Stomach (tissue), 9 donors: ENCODE results near the gene MGAT4B. TPM values are rescaled to one million over a fixed set of nuclear protein-coding genes. Genes with fewer than 3 reads are reported as not detected.

Experiments
- DNase-seq, 2 donors: peaks; one replicate each; pipeline versions ENCODE4 v3.0.0 to v3.0.0-alpha.2; 2013 to 2019
- H3K27ac ChIP-seq, 5 donors: fragments of 200-600 bp in 4 of 5; sonication (generic) in 4 of 5; one replicate each; pipeline ENCODE4 v1.5.1; 2013 to 2019; ENCODE audit warnings: mild to moderate bottlenecking in 1 of 5, moderate library complexity in 1 of 5
- H3K27me3 ChIP-seq, 3 donors: fragments of 200-600 bp; sonication (generic); one replicate each; pipeline ENCODE4 v1.5.1; 2017 to 2019; ENCODE audit warnings: mixed run types in 1 of 3
- H3K36me3 ChIP-seq, 4 donors: fragments of 200-600 bp; sonication (generic); 1 replicate in 3 of 4; 2 replicates in 1 of 4; pipeline ENCODE4 v1.5.1; 2016 to 2019
- H3K4me1 ChIP-seq, 4 donors: fragments of 200-600 bp; sonication (generic); one replicate each; pipeline ENCODE4 v1.5.1; 2016 to 2019
- H3K4me3 ChIP-seq, 4 donors: fragments of 200-600 bp; sonication (generic) in 3 of 4; one replicate each; pipeline ENCODE4 v1.5.1; 2016 to 2019; ENCODE audit warnings: mild to moderate bottlenecking in 1 of 4
- H3K9me3 ChIP-seq, 4 donors: fragments of 200-600 bp; sonication (generic); one replicate each; pipeline ENCODE4 v1.5.1; 2016 to 2019
- CTCF ChIP-seq, 7 experiments: fragments of 450-650 bp in 4 of 7; fragments of 200-600 bp in 3 of 7; sonication (generic) in 3 of 7; IDR thresholded peaks; one replicate each; pipeline ENCODE4 v1.5.1; 2016 to 2019; ENCODE audit warnings: antibody characterized with exemption in 7 of 7, control low read depth in 2 of 7, mild to moderate bottlenecking in 1 of 7
- EP300 ChIP-seq: sonication (generic); formaldehyde crosslinking; IDR thresholded peaks from one replicate; pipeline ENCODE4 v1.6.1; 2017; ENCODE audit warnings: antibody characterized with exemption
- POLR2A ChIP-seq, 4 donors: fragments of 450-650 bp; IDR thresholded peaks; one replicate each; pipeline ENCODE4 v1.6.1; 2016; ENCODE audit warnings: antibody characterized with exemption in 4 of 4, control low read depth in 2 of 4, mild to moderate bottlenecking in 1 of 4, moderate library complexity in 1 of 4
- POLR2AphosphoS5 ChIP-seq, 3 donors: sonication (generic); formaldehyde crosslinking; IDR thresholded peaks; one replicate each; pipeline ENCODE4 v1.6.1; 2016; ENCODE audit warnings: antibody characterized with exemption in 3 of 3
- WGBS, 5 donors: extraction: QIAGEN DNeasy Blood & Tissue Kit in 3 of 5; methylation state at CpG; one replicate each; pipeline versions ENCODE4 v1.1.5 to v1.1.7; 2013 to 2018; 5-methylcytosine and 5-hydroxymethylcytosine counted together
- intact Hi-C: fragments of 100-400 bp; cut with DNase I; formaldehyde crosslinking; loops from one replicate; pipeline ENCODE4 v1.15.1; 2023; ENCODE audit warnings: low total_unique reads
- polyA plus RNA-seq, 3 donors: library from polyadenylated mRNA; stranded (reverse); fragments of 200-250 nt; gene quantifications; one replicate each; pipeline ENCODE4 v1.2.3, GENCODE V29; 2013
- total RNA-seq, 5 donors: library from RNA; depleted of rRNA; stranded (reverse); fragments of >200 nt; gene quantifications; one replicate each; pipeline versions ENCODE4 v1.1.0 to v1.2.3, GENCODE V29; 2014 to 2016
- donor health status: healthy with polysubstance abuse.
- donor health status: Bipolar disorder and iron deficiency.
- donor health status: healthy.

Gene MGAT4B
- total and polyA plus RNA-seq, 8 donors = 85.0 to 617 (median 152) TPM

GRCh38 chr5:179799644-179799973 lies 7.1 kb downstream of the MGAT4B start:
- Histone ChIP-seq H3K9me3 (no peaks in the 10 kb centered on the region), H3K4me1 (peaks cover 54 to 67% (median 62%) of the 10 kb centered on the region in 4 donors), H3K27ac (no peak overlapping the region), H3K36me3 (peaks cover 45 to 57% (median 51%) of the 10 kb centered on the region in 4 donors), H3K4me3 (no peak overlapping the region), H3K27me3 (no peaks in the 10 kb centered on the region)
- 88 to 94% (median 92%) methylated on average over 5 of the region's 5 CpGs for WGBS, 5 donors
- TF ChIP-seq EP300 = no peak
- TF ChIP-seq CTCF (IDR thresholded peaks at IDR 0.05) = no peak
- no peak for DNase-seq
- intact Hi-C loops = no loop called here

GRCh38 chr5:179798771-179799643 lies 7.7 kb downstream of the MGAT4B start:
- Histone ChIP-seq H3K4me3 (no peak overlapping the region), H3K27ac (no peak overlapping the region), H3K9me3 (no peaks in the 10 kb centered on the region), H3K4me1 (peaks cover 54 to 67% (median 62%) of the 10 kb centered on the region in 4 donors), H3K36me3 (peaks cover 45 to 57% (median 51%) of the 10 kb centered on the region in 4 donors), H3K27me3 (no peaks in the 10 kb centered on the region)
- no peak for DNase-seq
- intact Hi-C loops = no loop called here
- 91 to 96% (median 94%) methylated on average over 31 to 36 of the region's 36 CpGs for WGBS, 5 donors
- TF ChIP-seq POLR2A (IDR thresholded peaks at IDR 0.05) (no peak), POLR2AphosphoS5 (IDR thresholded peaks at IDR 0.05) (no peak), EP300 (no peak), CTCF (IDR thresholded peaks at IDR 0.05) (no peak)

GRCh38 chr5:179798144-179798770 lies 8.4 kb downstream of the MGAT4B start:
- H3K9me3 ChIP-seq = no peaks in the 10 kb centered on the region
- H3K27ac ChIP-seq = no peak overlapping the region
- no peaks in the 10 kb centered on the region for H3K27me3 ChIP-seq
- no peak for DNase-seq
- WGBS, 5 donors = 92 to 96% (median 94%) methylated on average over 7 to 23 of the region's 23 CpGs
- TF ChIP-seq POLR2A (IDR thresholded peaks at IDR 0.05) (no peak), EP300 (no peak), CTCF (IDR thresholded peaks at IDR 0.05) (no peak), POLR2AphosphoS5 (IDR thresholded peaks at IDR 0.05) (no peak)
- H3K4me1 ChIP-seq = peaks cover 54 to 67% (median 62%) of the 10 kb centered on the region in 4 donors
- peaks cover 45 to 57% (median 51%) of the 10 kb centered on the region in 4 donors for H3K36me3 ChIP-seq
- no peak overlapping the region for H3K4me3 ChIP-seq
- intact Hi-C loops = no loop called here

- 92 to 97% (median 94%) methylated on average over 23 to 30 of the region's 30 CpGs for WGBS, 5 donors
- intact Hi-C loops = no loop called here
- Histone ChIP-seq H3K4me3 (no peak overlapping the region), H3K27me3 (no peaks in the 10 kb centered on the region), H3K4me1 (peaks cover 53 to 67% (median 62%) of the 10 kb centered on the region in 4 donors), H3K36me3 (peaks cover 45 to 57% (median 50%) of the 10 kb centered on the region in 4 donors), H3K27ac (no peak overlapping the region), H3K9me3 (no peaks in the 10 kb centered on the region)
- peak in 1 of 2 donors; percentile 13 for DNase-seq
- TF ChIP-seq POLR2AphosphoS5 (IDR thresholded peaks at IDR 0.05) = no peak
- no peak for TF ChIP-seq CTCF (IDR thresholded peaks at IDR 0.05)
- TF ChIP-seq POLR2A (IDR thresholded peaks at IDR 0.05) = no peak
- no peak for TF ChIP-seq EP300
Measured at GRCh38 chr5:179797741-179798140, 8.9 kb downstream of the MGAT4B start.
